ENCODE data around the gene SRRM2. TPM values are rescaled to one million over a fixed set of nuclear protein-coding genes. Genes with fewer than 3 reads are reported as not detected.

Gene SRRM2
- total RNA-seq, 2 donors from 2014 or later = 843 to 876 TPM

DNA sequence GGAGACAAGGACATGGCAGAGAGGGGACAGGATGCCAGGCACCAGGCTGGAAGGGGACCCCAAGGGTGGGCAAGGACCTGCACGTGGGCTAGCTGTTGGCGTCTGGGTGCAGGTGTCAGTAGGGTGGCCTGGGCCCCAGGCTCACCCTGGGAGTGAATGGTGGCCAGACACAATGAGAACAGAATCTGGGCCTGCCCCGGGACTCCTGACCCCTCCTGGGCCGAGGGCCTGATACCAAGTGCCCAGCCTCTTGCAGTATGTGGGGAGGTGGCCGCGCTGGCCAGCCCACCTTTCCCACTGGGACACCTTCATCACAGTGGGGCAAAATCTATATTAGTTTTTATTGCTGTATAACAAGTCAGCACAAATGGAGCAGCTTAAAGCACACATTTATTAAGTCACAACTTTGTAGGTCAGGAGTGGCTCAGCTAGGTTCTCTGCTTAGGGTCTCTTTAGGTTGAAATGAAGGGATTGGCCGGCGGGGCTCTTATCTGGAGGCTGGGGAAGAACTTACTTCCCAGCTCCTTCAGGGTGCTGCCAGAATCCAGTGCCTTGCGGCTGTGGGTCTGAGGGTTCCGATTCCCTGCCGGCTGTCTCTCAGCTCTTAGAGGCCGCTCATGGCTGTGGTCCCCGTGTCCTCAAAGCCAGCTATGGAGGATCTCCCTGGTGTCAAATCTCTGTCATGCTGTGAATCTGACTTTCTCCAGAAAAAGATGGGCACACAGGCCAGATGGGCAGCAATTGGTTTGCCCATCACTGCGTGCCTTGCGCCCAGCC lies 31.3 kb downstream of the SRRM2 start:
- Histone ChIP-seq H3K4me1 (ENCODE audit: control insufficient read depth, insufficient read depth, low read length) (peaks cover 5% of the 10 kb centered on the region), H3K27me3 (ENCODE audit: control insufficient read depth, insufficient read depth, low read length, poor library complexity, severe bottlenecking) (peaks cover 20% of the 10 kb centered on the region), H3K9ac (ENCODE audit: extremely low read depth, low read length, poor library complexity, severe bottlenecking) (no peak overlapping the region), H3K4me3 (ENCODE audit: low read length) (no peak overlapping the region), H3K9me3 (ENCODE audit: control insufficient read depth, low read length) (no peaks in the 10 kb centered on the region), H3K36me3 (ENCODE audit: control insufficient read depth, insufficient read depth, low read length) (no peaks in the 10 kb centered on the region), H3K27ac (ENCODE audit: low read depth, low read length) (no peak overlapping the region)
- 93 to 95% methylated on average over 12 to 15 of the region's 15 CpGs for WGBS, 2 experiments (ENCODE audit: insufficient coverage in 1 of 2, insufficient read length in 1 of 2)
- H3K36me3 Mint-ChIP-seq (ENCODE audit: low read depth) = no peaks in the 10 kb centered on the region
- TF ChIP-seq, protein P1, sequence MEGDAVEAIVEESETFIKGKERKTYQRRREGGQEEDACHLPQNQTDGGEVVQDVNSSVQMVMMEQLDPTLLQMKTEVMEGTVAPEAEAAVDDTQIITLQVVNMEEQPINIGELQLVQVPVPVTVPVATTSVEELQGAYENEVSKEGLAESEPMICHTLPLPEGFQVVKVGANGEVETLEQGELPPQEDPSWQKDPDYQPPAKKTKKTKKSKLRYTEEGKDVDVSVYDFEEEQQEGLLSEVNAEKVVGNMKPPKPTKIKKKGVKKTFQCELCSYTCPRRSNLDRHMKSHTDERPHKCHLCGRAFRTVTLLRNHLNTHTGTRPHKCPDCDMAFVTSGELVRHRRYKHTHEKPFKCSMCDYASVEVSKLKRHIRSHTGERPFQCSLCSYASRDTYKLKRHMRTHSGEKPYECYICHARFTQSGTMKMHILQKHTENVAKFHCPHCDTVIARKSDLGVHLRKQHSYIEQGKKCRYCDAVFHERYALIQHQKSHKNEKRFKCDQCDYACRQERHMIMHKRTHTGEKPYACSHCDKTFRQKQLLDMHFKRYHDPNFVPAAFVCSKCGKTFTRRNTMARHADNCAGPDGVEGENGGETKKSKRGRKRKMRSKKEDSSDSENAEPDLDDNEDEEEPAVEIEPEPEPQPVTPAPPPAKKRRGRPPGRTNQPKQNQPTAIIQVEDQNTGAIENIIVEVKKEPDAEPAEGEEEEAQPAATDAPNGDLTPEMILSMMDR (conservative IDR thresholded peaks at IDR 0.05) = no peak
- H3K27me3 Mint-ChIP-seq (ENCODE audit: insufficient read depth) = peaks cover 12% of the 10 kb centered on the region
- H3K4me3 Mint-ChIP-seq = no peak overlapping the region
- H3K4me1 Mint-ChIP-seq = peaks cover 7% of the 10 kb centered on the region
- peak; percentile 43 for DNase-seq
- H3K9me3 Mint-ChIP-seq = no peaks in the 10 kb centered on the region
- H3K27ac Mint-ChIP-seq = no peak overlapping the region

DNA sequence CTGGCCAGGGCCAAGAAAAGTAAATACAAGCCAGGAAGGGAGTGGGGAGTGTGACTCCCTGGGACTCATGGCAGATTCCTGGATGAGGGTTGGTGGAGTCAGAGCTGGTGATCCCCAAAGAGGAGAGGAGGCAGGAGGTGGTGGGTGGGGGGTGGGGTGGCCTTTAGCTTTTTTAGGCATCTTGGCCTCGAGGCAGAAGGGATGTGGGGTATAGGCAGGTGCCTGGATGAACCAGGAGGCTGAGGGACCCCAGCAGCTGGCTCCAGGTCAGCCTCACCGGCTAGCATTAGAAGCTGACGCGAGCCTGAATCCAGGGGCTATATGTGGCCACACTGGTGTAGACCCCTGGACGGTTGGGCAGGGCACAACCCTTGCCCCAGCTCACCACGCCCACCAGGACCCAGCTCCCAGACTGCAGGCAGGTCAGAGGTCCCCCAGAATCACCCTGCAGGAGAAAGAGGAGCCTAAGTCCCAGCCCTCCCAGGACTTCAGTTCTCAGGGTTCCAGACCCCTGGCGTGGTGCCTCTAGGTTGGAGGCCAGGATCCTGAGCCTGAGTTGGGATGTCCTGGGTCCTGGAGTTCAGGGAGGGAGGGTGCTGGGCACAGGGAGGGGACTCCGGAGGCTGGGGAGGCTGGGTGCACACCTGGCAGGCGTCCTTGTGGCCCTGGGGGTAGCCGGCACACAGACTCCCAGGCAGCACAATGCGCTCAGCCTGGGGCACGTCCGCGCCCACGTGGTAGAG lies 32.1 kb downstream of the SRRM2 start:
- 87 to 89% methylated on average over 8 to 15 of the region's 15 CpGs for WGBS, 2 experiments (ENCODE audit: insufficient coverage in 1 of 2, insufficient read length in 1 of 2)
- Mint-ChIP-seq H3K4me1 (peaks cover 7% of the 10 kb centered on the region), H3K9me3 (no peaks in the 10 kb centered on the region), H3K27ac (no peak overlapping the region), H3K36me3 (ENCODE audit: low read depth) (no peaks in the 10 kb centered on the region), H3K4me3 (no peak overlapping the region), H3K27me3 (ENCODE audit: insufficient read depth) (peaks cover 13% of the 10 kb centered on the region)
- peaks cover 20% of the 10 kb centered on the region for H3K27me3 ChIP-seq (ENCODE audit: control insufficient read depth, insufficient read depth, low read length, poor library complexity, severe bottlenecking)
- H3K27ac ChIP-seq (ENCODE audit: low read depth, low read length) = no peak overlapping the region
- H3K9ac ChIP-seq (ENCODE audit: extremely low read depth, low read length, poor library complexity, severe bottlenecking) = no peak overlapping the region
- H3K4me1 ChIP-seq (ENCODE audit: control insufficient read depth, insufficient read depth, low read length) = peaks cover 5% of the 10 kb centered on the region
- H3K36me3 ChIP-seq (ENCODE audit: control insufficient read depth, insufficient read depth, low read length) = no peaks in the 10 kb centered on the region
- peak; percentile 39 for DNase-seq
- TF ChIP-seq, protein P1 (conservative IDR thresholded peaks at IDR 0.05) = no peak
- H3K4me3 ChIP-seq (ENCODE audit: low read length) = no peak overlapping the region
- H3K9me3 ChIP-seq (ENCODE audit: control insufficient read depth, low read length) = no peaks in the 10 kb centered on the region

DNA sequence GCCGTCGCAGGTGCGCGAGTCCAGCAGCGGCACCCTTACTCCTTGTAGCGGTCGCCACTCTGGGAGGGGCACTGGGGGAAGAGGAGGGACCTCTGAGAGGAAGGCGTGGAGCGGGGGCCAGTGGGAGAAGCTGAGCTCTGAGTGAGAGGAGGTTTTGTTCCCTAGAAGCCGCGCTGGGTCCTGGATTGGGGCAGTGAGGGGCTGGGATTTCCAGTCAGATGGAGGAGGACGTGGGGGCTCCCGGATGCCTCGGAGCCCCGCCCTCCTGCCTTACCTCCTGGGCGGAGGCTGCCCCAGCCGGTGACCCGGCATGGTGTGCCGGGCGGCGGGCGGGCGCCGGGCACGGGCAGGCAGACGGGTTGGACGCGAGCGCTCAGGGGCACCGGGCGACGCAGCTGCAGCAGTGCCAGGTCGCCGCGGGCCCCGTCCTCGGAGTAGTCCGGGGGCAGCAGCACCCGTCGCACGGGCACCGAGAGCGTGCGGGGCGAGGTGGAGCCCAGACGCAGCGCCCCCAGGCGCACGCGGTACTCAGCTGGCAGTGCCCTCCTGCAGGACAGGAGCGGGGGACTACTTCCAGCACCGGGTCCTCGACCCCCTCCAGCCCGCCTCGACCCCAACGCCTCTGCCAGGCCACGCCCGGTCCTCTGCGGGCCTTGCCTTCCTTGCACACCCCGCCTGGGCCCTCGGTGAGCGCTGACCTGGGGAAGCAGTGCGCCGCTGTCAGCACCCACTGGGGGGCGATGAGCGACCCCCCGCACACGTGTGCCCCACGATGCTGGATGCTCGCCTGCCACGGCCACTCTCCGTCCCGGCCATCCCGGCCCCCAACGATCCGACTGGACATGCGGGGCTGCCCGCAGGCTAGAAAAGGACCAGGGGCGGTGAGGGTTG lies 32.9 kb downstream of the SRRM2 start:
- 70 to 78% methylated on average over 45 to 79 of the region's 79 CpGs for WGBS, 2 experiments (ENCODE audit: insufficient coverage in 1 of 2, insufficient read length in 1 of 2)
- Mint-ChIP-seq H3K4me3 (no peak overlapping the region), H3K27ac (no peak overlapping the region), H3K4me1 (peaks cover 5% of the 10 kb centered on the region), H3K9me3 (no peaks in the 10 kb centered on the region), H3K36me3 (ENCODE audit: low read depth) (no peaks in the 10 kb centered on the region), H3K27me3 (ENCODE audit: insufficient read depth) (peaks cover 17% of the 10 kb centered on the region)
- peaks cover 5% of the 10 kb centered on the region for H3K4me1 ChIP-seq (ENCODE audit: control insufficient read depth, insufficient read depth, low read length)
- peak; percentile 44 for DNase-seq
- no peak overlapping the region for H3K9ac ChIP-seq (ENCODE audit: extremely low read depth, low read length, poor library complexity, severe bottlenecking)
- no peaks in the 10 kb centered on the region for H3K36me3 ChIP-seq (ENCODE audit: control insufficient read depth, insufficient read depth, low read length)
- H3K4me3 ChIP-seq (ENCODE audit: low read length) = no peak overlapping the region
- H3K27me3 ChIP-seq (ENCODE audit: control insufficient read depth, insufficient read depth, low read length, poor library complexity, severe bottlenecking) = peaks cover 20% of the 10 kb centered on the region
- H3K9me3 ChIP-seq (ENCODE audit: control insufficient read depth, low read length) = no peaks in the 10 kb centered on the region
- TF ChIP-seq, protein P1 (conservative IDR thresholded peaks at IDR 0.05) = peak; percentile 49
- no peak overlapping the region for H3K27ac ChIP-seq (ENCODE audit: low read depth, low read length)

All from endodermal cell (in vitro differentiated cells).